DOHH2 (cell line): ENCODE results near the gene VWA7.

ENCODE experiments used
- H3F3A ChIP-seq: fragments of 200-600 bp; sonication (generic), shearing (Covaris generic); 2 replicates; pipeline ENCODE4 v1.6.0; 2016; ENCODE audit warnings: antibody characterized with exemption, mild to moderate bottlenecking; ENCODE audit not compliant: control insufficient read depth, insufficient read depth
- H3K27ac ChIP-seq: fragments of 200-600 bp; sonication (generic); 2 replicates; pipeline ENCODE4 v1.5.1; 2014; ENCODE audit warnings: low read depth, mild to moderate bottlenecking, low read length, moderate library complexity
- H3K27me3 ChIP-seq: fragments of 200-600 bp; sonication (generic); 2 replicates; pipeline ENCODE4 v1.6.1; 2014; ENCODE audit warnings: mild to moderate bottlenecking, low read length, mixed read lengths; ENCODE audit not compliant: control insufficient read depth
- H3K36me3 ChIP-seq: fragments of 200-600 bp; sonication (generic); 2 replicates; pipeline ENCODE4 v1.6.1; 2014; ENCODE audit warnings: mild to moderate bottlenecking, low read length, moderate library complexity, mixed read lengths; ENCODE audit not compliant: control insufficient read depth
- H3K4me1 ChIP-seq: fragments of 200-600 bp; sonication (generic); 2 replicates; pipeline ENCODE4 v1.6.1; 2014; ENCODE audit warnings: mild to moderate bottlenecking, low read length, mixed read lengths; ENCODE audit not compliant: control insufficient read depth
- H3K4me2 ChIP-seq: fragments of 200-600 bp; sonication (generic); 2 replicates; pipeline ENCODE4 v1.6.0; 2014; ENCODE audit warnings: mild to moderate bottlenecking, low read length, moderate library complexity
- H3K4me3 ChIP-seq: fragments of 200-600 bp; sonication (generic); 2 replicates; pipeline ENCODE4 v1.5.1; 2014; ENCODE audit warnings: mild to moderate bottlenecking, low read length, mixed read lengths
- H3K79me2 ChIP-seq: fragments of 200-600 bp; sonication (generic); 2 replicates; pipeline ENCODE4 v1.6.1; 2014; ENCODE audit warnings: mild to moderate bottlenecking, low read length, mixed read lengths; ENCODE audit not compliant: control insufficient read depth
- H3K9me2 ChIP-seq: fragments of 200-600 bp; sonication (generic); replicated peaks from 2 replicates; pipeline ENCODE4 v1.6.1; 2014; ENCODE audit warnings: mild to moderate bottlenecking, low read length, mixed read lengths; ENCODE audit not compliant: control insufficient read depth
- H3K9me3 ChIP-seq: fragments of 200-600 bp; sonication (generic); 2 replicates; pipeline ENCODE4 v1.6.1; 2014; ENCODE audit warnings: antibody characterized with exemption, low read length, mixed read lengths; ENCODE audit not compliant: control insufficient read depth, insufficient read depth
- H4K20me1 ChIP-seq: fragments of 200-600 bp; sonication (generic); 2 replicates; pipeline ENCODE4 v1.6.0; 2014; ENCODE audit warnings: low read depth, mild to moderate bottlenecking, antibody characterized with exemption, low read length, moderate library complexity; ENCODE audit not compliant: control insufficient read depth, insufficient read depth
- EZH2phosphoT487 ChIP-seq: fragments of 200-600 bp; sonication (generic); IDR thresholded peaks from 2 replicates; pipeline ENCODE4 v1.6.1; 2017; ENCODE audit warnings: borderline replicate concordance, mild to moderate bottlenecking, antibody characterized with exemption, low read length, moderate library complexity, mixed read lengths
- TF ChIP-seq, protein P1 (sequence below): fragments of 200-600 bp; sonication (generic); IDR thresholded peaks from one replicate; pipeline ENCODE4 v1.5.1; 2014; ENCODE audit warnings: antibody characterized with exemption, mild to moderate bottlenecking, low read depth, low read length; ENCODE audit not compliant: poor library complexity, severe bottlenecking

The VWA7 gene

DNA sequence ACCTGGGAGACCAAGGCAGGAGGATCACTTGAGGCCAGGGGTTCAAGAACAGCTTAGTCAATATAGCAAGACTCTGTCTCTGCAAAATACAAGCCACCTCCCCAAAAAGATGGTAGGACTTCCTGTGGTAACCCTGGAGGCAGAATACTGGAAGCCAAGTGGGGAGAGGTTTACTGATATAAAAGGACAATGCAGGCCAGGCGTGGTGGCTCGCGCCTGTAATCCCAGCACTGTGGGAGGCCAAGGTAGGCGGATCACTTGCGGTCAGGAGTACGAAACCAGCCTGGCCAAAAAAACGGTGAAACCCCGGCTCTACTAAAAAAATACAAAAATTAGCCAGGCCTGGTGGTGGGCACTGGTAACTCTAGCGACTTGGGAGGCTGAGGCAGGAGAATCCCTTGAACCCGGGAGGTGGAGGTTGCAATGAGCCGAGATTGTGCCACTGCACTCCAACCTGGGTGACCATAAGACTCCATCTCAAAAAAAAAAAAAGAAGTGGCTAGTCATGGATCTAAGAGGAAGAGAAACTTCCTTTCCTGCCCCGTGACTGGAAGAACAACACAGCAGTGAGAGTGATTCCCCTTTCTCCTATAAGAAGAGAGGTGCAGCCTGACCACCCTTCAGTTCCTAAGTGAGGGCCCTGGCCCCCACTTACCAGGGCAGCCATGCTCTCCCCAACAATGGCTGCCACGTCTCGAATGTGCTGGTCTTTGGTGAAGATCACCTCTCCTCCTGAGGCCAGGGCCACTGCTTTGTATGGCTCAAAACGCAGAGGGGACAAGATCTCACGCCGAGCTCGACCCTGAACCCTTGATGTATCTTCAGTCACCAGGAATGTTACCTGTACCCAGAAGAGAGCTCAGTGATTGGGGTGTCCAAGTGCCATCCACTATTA lies 8.5 kb downstream of the VWA7 start:
- no peaks in the 10 kb centered on the region for H3K27me3 ChIP-seq
- peaks cover 4% of the 10 kb centered on the region; the same call in 1 of the 2 replicates for H3K4me1 ChIP-seq
- no peaks in the 10 kb centered on the region for H3F3A ChIP-seq
- no peaks in the 10 kb centered on the region for H3K79me2 ChIP-seq
- H3K9me3 ChIP-seq, result no peaks in the 10 kb centered on the region
- H3K4me3 ChIP-seq, result no peak overlapping the region
- H3K36me3 ChIP-seq, result peaks cover 4% of the 10 kb centered on the region; the same call in 1 of the 2 replicates
- H4K20me1 ChIP-seq, result no peaks in the 10 kb centered on the region
- no peak overlapping the region for H3K27ac ChIP-seq
- TF ChIP-seq EZH2phosphoT487, result no peak
- TF ChIP-seq, protein P1, sequence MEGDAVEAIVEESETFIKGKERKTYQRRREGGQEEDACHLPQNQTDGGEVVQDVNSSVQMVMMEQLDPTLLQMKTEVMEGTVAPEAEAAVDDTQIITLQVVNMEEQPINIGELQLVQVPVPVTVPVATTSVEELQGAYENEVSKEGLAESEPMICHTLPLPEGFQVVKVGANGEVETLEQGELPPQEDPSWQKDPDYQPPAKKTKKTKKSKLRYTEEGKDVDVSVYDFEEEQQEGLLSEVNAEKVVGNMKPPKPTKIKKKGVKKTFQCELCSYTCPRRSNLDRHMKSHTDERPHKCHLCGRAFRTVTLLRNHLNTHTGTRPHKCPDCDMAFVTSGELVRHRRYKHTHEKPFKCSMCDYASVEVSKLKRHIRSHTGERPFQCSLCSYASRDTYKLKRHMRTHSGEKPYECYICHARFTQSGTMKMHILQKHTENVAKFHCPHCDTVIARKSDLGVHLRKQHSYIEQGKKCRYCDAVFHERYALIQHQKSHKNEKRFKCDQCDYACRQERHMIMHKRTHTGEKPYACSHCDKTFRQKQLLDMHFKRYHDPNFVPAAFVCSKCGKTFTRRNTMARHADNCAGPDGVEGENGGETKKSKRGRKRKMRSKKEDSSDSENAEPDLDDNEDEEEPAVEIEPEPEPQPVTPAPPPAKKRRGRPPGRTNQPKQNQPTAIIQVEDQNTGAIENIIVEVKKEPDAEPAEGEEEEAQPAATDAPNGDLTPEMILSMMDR, result no peak
- H3K4me2 ChIP-seq, result no peak overlapping the region
- H3K9me2 ChIP-seq, result no peaks in the 10 kb centered on the region

DNA sequence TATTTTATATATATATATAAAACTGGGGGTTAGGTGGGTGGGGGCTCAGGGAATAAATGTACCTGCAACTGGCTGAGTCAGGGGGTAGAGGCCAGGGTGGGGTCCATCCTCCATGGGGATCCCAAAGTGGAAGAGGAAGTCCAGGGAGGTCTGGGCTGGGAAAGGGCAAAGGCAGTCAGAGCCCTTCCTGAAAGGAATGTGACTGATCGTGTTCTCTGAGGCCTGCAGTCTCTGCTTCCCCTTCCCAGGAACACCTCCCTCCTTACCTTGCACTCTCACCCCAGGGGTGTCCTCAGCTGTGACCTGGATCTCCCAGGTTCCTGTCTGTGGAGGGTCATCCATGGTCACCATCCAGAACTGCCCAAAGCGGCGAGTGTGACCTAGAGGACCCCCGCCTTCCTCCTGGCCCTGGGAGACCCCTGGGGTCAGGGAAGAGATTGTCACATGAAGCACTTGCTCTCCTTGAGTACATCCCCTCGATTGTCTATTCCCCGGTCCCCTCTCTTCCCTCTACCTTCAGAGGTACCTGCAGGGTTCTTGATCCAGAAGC lies 10.0 kb downstream of the VWA7 start:
- Histone ChIP-seq H3K4me1 (peaks cover 4% of the 10 kb centered on the region; the same call in 1 of the 2 replicates), H3F3A (no peaks in the 10 kb centered on the region), H3K4me3 (no peak overlapping the region), H3K27ac (no peak overlapping the region), H4K20me1 (no peaks in the 10 kb centered on the region), H3K36me3 (peaks cover 18% of the 10 kb centered on the region), H3K79me2 (no peaks in the 10 kb centered on the region), H3K9me2 (no peaks in the 10 kb centered on the region), H3K27me3 (no peaks in the 10 kb centered on the region), H3K4me2 (no peak overlapping the region), H3K9me3 (no peaks in the 10 kb centered on the region)
- TF ChIP-seq, protein P1, result no peak
- no peak for TF ChIP-seq EZH2phosphoT487

DNA sequence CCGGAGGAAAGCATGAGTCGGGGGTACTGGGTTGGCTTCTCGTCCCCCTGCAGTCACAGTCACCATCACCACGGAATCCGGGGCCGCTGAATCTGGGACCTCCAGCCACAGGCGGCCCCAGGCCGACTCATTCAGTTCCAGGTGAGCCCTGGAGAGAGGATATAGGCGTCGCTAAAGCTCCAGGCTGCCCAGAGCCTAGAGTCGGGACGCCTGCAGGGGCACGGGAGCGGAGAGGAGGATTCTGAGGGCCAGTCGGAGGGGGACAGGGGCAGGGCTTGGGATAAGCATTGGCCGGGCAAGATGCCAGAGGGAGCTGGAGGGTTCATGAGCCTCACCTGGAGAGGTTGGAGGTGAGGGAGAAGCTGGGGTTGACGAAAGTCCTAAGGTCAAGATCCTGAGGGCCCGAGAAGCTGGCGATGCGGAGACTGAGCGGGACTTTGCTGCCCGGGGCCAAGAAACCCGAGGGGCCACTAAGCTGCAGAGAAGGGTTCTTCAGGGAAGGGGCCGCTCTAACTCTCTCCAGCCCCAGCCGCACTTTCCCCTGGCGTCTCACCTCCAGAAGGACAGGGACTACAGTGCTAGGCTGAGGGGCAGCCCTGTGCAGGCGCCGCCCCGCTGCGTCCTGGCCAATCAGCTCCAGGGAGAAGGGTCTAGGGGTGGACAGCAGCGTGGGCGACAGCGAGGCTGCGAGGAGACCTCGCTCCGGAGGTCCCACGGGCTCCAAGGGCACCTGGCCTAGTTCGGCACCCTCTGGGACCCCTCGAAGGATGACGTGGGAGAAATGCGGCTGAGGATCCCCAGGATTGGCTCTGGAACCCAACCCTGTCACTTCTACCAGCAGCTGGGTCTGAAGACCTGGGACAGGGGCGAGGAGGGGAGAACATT lies 11.0 kb downstream of the VWA7 start:
- no peaks in the 10 kb centered on the region for H3K27me3 ChIP-seq
- peaks cover 22% of the 10 kb centered on the region for H3K36me3 ChIP-seq
- H3K9me3 ChIP-seq, result no peaks in the 10 kb centered on the region
- no peak overlapping the region for H3K4me2 ChIP-seq
- H4K20me1 ChIP-seq, result no peaks in the 10 kb centered on the region
- no peaks in the 10 kb centered on the region for H3F3A ChIP-seq
- H3K79me2 ChIP-seq, result no peaks in the 10 kb centered on the region
- no peaks in the 10 kb centered on the region for H3K9me2 ChIP-seq
- H3K4me1 ChIP-seq, result peaks cover 4% of the 10 kb centered on the region; the same call in 1 of the 2 replicates
- no peak for TF ChIP-seq EZH2phosphoT487
- TF ChIP-seq, protein P1, result no peak
- no peak overlapping the region for H3K27ac ChIP-seq
- no peak overlapping the region for H3K4me3 ChIP-seq
